ENCODE data around the gene CAPZB.
"Not testable (repeated sequence)": the region's sequence is repeated elsewhere in the genome, so short reads cannot be mapped to it uniquely, and the experiment has no call there.

Gene CAPZB

DNA sequence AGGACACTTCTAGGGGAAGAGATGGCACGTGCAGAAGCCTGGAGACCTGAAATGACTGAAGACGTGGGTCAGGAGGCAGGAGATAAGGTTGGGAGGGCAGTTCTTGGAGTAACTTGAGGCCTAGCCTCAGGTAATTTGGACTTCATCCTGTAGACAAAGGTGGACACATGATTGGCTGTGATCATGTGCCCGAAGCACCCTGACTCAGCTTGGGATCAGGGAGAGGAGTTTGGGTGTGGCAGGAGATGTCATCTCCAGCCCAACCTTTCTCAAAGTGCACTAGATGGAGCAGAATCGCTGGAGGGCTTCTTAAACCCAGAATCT lies 171.7 kb downstream of the CAPZB start:
- DNase-seq (ENCODE audit: low spot score in 2 of 2): no peak
- no peaks in the 10 kb centered on the region for H3K27me3 ChIP-seq (ENCODE audit: low read depth)
- H3K9me3 ChIP-seq: no peaks in the 10 kb centered on the region
- peaks cover 8% of the 10 kb centered on the region for H3K36me3 ChIP-seq (replicated peaks)
- no peak overlapping the region for H3K4me3 ChIP-seq
- in situ Hi-C loops (cut with MboI; ENCODE audit: low sequenced_read_pairs): no loop called here
- H3K4me1 ChIP-seq: peaks cover 5% of the 10 kb centered on the region

- peak in 1 of 2 experiments; percentile 12 for DNase-seq (ENCODE audit: low spot score in 2 of 2)
- in situ Hi-C loops (cut with MboI; ENCODE audit: low sequenced_read_pairs): no loop called here
- Histone ChIP-seq H3K9me3 (no peaks in the 10 kb centered on the region), H3K27me3 (ENCODE audit: low read depth) (no peaks in the 10 kb centered on the region), H3K36me3 (replicated peaks) (peaks cover 14% of the 10 kb centered on the region), H3K4me3 (peak overlapping the region; percentile 84), H3K4me1 (peaks cover 5% of the 10 kb centered on the region)
Observed at GRCh38 chr1:19312782-19313635, 172.3 kb downstream of the CAPZB start.

DNA sequence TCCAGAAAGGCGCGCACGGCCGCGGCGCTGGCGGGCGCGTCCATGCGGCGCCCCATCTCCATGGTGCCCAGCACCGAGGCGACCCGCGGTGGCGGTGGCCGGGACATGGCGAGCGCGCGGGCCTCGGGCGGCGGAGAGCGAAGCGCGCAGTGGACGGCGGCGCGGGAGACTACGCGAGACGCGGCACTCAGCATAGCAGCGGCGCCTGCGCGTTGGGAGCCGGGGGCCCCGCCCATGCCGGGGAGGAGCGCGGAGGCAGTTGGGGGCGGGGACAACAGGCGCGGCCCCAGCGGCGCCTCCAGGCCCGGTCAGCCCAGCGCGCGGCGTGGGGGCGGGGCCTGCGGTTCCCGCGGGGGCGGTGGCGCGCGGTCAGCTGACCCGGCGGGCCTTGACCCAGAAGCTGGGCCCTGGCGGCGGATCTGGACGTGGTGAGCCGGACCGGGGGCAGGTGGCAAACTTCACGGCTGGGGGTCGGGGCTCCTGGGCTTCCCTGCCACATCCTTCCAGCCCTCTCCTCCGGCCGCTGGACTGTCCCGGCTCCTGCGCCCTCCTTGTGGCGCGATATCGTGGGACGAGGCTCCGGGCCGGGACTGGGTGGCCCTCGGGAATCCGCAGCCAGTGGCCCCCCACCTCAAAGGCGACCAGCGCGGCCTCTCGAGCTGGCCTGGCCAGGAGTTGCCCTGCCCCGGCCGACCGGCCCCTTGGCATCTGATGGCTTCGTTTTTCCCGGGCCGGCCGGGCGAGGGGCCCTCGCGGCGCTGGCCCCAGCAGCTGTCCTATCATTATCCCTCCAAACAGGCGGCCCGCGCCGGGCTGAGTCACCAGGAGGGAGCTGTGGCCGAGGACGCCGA lies 173.2 kb downstream of the CAPZB start, which contains the start of the genes AKR7A2 and SLC66A1:
AKR7A2 (minus strand) TSS at position 214 of the 851 bp plus-strand sequence; CDS start at position 194, 20 bp downstream.
SLC66A1 (plus strand) TSS at position 396 of the 851 bp plus-strand sequence. CDS start 5,352 bp downstream, outside the sequence.
- peak within 1 kb of the TSS; percentile 84 for H3K4me3 ChIP-seq

GRCh38 chr1:19311503-19311930 lies 173.8 kb downstream of the CAPZB start:
- Histone ChIP-seq H3K36me3 (replicated peaks) (peaks cover 22% of the 10 kb centered on the region), H3K9me3 (no peaks in the 10 kb centered on the region), H3K4me1 (peaks cover 5% of the 10 kb centered on the region), H3K4me3 (peak overlapping the region; percentile 84), H3K27me3 (ENCODE audit: low read depth) (no peaks in the 10 kb centered on the region)
- peak in 1 of 2 experiments; percentile 33 for DNase-seq (ENCODE audit: low spot score in 2 of 2)
- in situ Hi-C loops (cut with MboI; ENCODE audit: low sequenced_read_pairs): no loop called here

More for the DNA sequence above, 173.2 kb downstream of the CAPZB start, which contains the start of the genes AKR7A2 and SLC66A1:
- Histone ChIP-seq H3K27me3 (ENCODE audit: low read depth) (no peaks in the 10 kb centered on the region), H3K9me3 (no peaks in the 10 kb centered on the region), H3K36me3 (replicated peaks) (peaks cover 22% of the 10 kb centered on the region), H3K4me1 (peaks cover 5% of the 10 kb centered on the region)
- DNase-seq (ENCODE audit: low spot score in 2 of 2): peak; percentile 85 to 92
- in situ Hi-C loops (cut with MboI; ENCODE audit: low sequenced_read_pairs): no loop called here

GRCh38 chr1:19310720-19311502 lies 174.4 kb downstream of the CAPZB start:
- H3K4me3 ChIP-seq: peak overlapping the region; percentile 84
- peaks cover 5% of the 10 kb centered on the region for H3K4me1 ChIP-seq
- peaks cover 25% of the 10 kb centered on the region for H3K36me3 ChIP-seq (replicated peaks)
- in situ Hi-C loops (cut with MboI; ENCODE audit: low sequenced_read_pairs): no loop called here
- no peaks in the 10 kb centered on the region for H3K27me3 ChIP-seq (ENCODE audit: low read depth)
- DNase-seq (ENCODE audit: low spot score in 2 of 2): peak in 1 of 2 experiments; percentile 47
- H3K9me3 ChIP-seq: no peaks in the 10 kb centered on the region

GRCh38 chr1:19310061-19310460 lies 175.3 kb downstream of the CAPZB start:
- Histone ChIP-seq H3K27me3 (ENCODE audit: low read depth) (no peaks in the 10 kb centered on the region), H3K4me3 (no peak overlapping the region), H3K36me3 (replicated peaks) (peaks cover 34% of the 10 kb centered on the region), H3K4me1 (peaks cover 5% of the 10 kb centered on the region), H3K9me3 (no peaks in the 10 kb centered on the region)
- DNase-seq (ENCODE audit: low spot score in 2 of 2): no peak
- in situ Hi-C loops (cut with MboI; ENCODE audit: low sequenced_read_pairs): no loop called here

- H3K9me3 ChIP-seq: no peaks in the 10 kb centered on the region
- in situ Hi-C loops (cut with MboI; ENCODE audit: low sequenced_read_pairs): no loop called here
- no peak for DNase-seq (ENCODE audit: low spot score in 2 of 2)
- no peaks in the 10 kb centered on the region for H3K27me3 ChIP-seq (ENCODE audit: low read depth)
- H3K36me3 ChIP-seq (replicated peaks): peaks cover 36% of the 10 kb centered on the region
- H3K4me3 ChIP-seq: no peak overlapping the region
- peaks cover 5% of the 10 kb centered on the region for H3K4me1 ChIP-seq
Observed at GRCh38 chr1:19309123-19309813, 176.1 kb downstream of the CAPZB start.

DNA sequence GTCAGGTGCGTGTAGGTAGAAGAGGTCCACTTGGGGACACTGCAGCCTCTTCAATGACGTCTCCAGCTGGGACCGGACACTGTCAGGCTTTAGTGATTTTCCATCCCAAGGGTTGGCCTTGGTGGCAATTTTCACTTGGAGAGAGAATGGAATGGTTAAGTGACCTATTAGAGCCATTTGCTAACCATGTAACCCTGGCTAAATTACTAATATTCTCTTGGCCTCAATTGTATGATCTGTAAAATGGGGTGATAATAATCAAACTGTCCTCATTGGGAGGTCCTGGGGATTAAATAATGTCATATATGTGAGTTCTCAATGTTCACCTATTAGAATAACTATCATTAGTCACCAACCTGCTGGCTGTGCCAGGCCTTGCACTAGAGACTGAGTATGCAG lies 176.8 kb downstream of the CAPZB start:
- Histone ChIP-seq H3K4me1 (peaks cover 5% of the 10 kb centered on the region), H3K4me3 (no peak overlapping the region), H3K36me3 (replicated peaks) (peaks cover 43% of the 10 kb centered on the region), H3K9me3 (no peaks in the 10 kb centered on the region), H3K27me3 (ENCODE audit: low read depth) (no peaks in the 10 kb centered on the region)
- in situ Hi-C loops (cut with MboI; ENCODE audit: low sequenced_read_pairs): no loop called here
- DNase-seq (ENCODE audit: low spot score in 2 of 2): no peak

DNA sequence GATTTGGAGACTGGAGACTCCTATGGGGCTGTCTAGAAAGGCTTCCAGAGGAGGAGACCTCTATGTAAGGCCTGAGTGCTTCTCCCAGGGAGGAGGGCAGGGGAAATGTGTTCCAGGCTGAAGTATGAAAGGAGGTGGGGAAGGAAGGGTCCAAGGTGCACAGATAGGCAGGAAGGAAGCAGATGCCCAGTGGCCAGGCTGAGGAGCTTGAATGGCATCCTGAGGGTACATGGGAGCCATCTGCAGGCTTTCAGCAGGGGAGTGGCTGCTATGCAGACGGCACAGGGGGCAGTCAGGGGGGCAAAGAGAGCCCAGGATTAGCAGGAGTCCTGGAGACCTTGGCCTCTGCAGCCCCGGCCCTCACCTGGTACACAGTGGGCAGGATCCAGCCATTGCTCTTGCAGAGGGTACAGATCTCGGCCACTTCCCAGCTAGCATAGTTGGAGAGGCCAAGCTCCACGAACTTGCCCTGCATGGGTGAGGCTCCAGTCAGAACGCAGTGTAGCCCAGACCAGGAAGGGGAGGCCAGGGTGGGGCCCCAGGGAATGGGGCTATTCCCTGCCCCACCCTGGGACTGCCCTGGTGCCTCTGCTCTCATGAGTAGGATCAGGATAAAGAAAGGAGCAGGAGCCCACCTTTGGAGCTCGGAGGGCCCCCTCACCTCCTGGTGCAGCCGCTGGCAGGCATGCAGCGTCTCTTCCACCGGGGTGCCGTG lies 177.4 kb downstream of the CAPZB start:
- Histone ChIP-seq H3K9me3 (no peaks in the 10 kb centered on the region), H3K4me3 (no peak overlapping the region), H3K27me3 (ENCODE audit: low read depth) (no peaks in the 10 kb centered on the region), H3K36me3 (replicated peaks) (peaks cover 48% of the 10 kb centered on the region), H3K4me1 (peaks cover 5% of the 10 kb centered on the region)
- no peak for DNase-seq (ENCODE audit: low spot score in 2 of 2)
- in situ Hi-C loops (cut with MboI; ENCODE audit: low sequenced_read_pairs): no loop called here

GRCh38 chr1:19306941-19307340 lies 178.4 kb downstream of the CAPZB start:
- H3K36me3 ChIP-seq (replicated peaks): peaks cover 54% of the 10 kb centered on the region
- in situ Hi-C loops (cut with MboI; ENCODE audit: low sequenced_read_pairs): no loop called here
- no peak overlapping the region for H3K4me3 ChIP-seq
- peaks cover 4% of the 10 kb centered on the region for H3K4me1 ChIP-seq
- H3K27me3 ChIP-seq (ENCODE audit: low read depth): no peaks in the 10 kb centered on the region
- no peak for DNase-seq (ENCODE audit: low spot score in 2 of 2)
- H3K9me3 ChIP-seq: no peaks in the 10 kb centered on the region

GRCh38 chr1:19305880-19306279 lies 179.5 kb downstream of the CAPZB start:
- Histone ChIP-seq H3K9me3 (no peaks in the 10 kb centered on the region), H3K27me3 (ENCODE audit: low read depth) (no peaks in the 10 kb centered on the region), H3K4me3 (no peak overlapping the region), H3K4me1 (peaks cover 3% of the 10 kb centered on the region), H3K36me3 (replicated peaks) (peaks cover 54% of the 10 kb centered on the region)
- DNase-seq (ENCODE audit: low spot score in 2 of 2): no peak
- in situ Hi-C loops (cut with MboI; ENCODE audit: low sequenced_read_pairs): no loop called here

GRCh38 chr1:19304081-19304480 lies 181.3 kb downstream of the CAPZB start:
- H3K9me3 ChIP-seq; H3K4me3 ChIP-seq; in situ Hi-C loops (cut with MboI; ENCODE audit: low sequenced_read_pairs); H3K4me1 ChIP-seq; DNase-seq (ENCODE audit: low spot score in 2 of 2); H3K27me3 ChIP-seq (ENCODE audit: low read depth): not testable (repeated sequence)
- H3K36me3 ChIP-seq (replicated peaks): peaks cover 51% of the 10 kb centered on the region

All from HAP-1 (cell line).